Stimulated activated effector memory CD8-positive, alpha-beta T cell treated with anti-CD3 and anti-CD28 coated beads, Interleukin-12 subunit alpha, Interleukin-12 subunit beta, amount 100 ng/mL, for 72 hours (primary cell): ENCODE measurements around the gene PKN1.
A peak's percentile ranks its signal among the peaks of the same experiment; 100 is the strongest.

Experiments
- ATAC-seq: fragments of 150-1000 bp; cut with Tn5 transposase; 2 replicates; pipeline ENCODE4 v1.10.0; 2021
- DNase-seq, 2 donors: peaks; one replicate each; pipeline ENCODE4 v3.0.0; 2021 to 2022; ENCODE audit warnings: low spot score in 2 of 2
- H3K27ac Mint-ChIP-seq: one replicate; pipeline ENCODE4 v1.8.0; 2022; ENCODE audit warnings: mild to moderate bottlenecking, mixed read lengths
- H3K36me3 Mint-ChIP-seq: one replicate; pipeline ENCODE4 v1.8.0; 2022; ENCODE audit warnings: mild to moderate bottlenecking, mixed read lengths
- H3K4me1 Mint-ChIP-seq: one replicate; pipeline ENCODE4 v1.8.0; 2022; ENCODE audit warnings: mixed read lengths
- H3K4me3 Mint-ChIP-seq: one replicate; pipeline ENCODE4 v1.8.0; 2022; ENCODE audit warnings: mild to moderate bottlenecking, mixed read lengths
- H3K9me3 Mint-ChIP-seq: one replicate; pipeline ENCODE4 v1.8.0; 2022; ENCODE audit warnings: mixed read lengths

The PKN1 gene

GRCh38 chr19:14515501-14516047 lies 82.5 kb downstream of the PKN1 start:
- peak overlapping the region; percentile 90 for H3K4me3 Mint-ChIP-seq
- peaks cover 53% of the 10 kb centered on the region for H3K4me1 Mint-ChIP-seq
- peak overlapping the region; percentile 94 for H3K27ac Mint-ChIP-seq
- H3K9me3 Mint-ChIP-seq: no peaks in the 10 kb centered on the region
- ATAC-seq (no peak), DNase-seq (no peak)
- H3K36me3 Mint-ChIP-seq: peaks cover 86% of the 10 kb centered on the region

- ATAC-seq: no peak
- H3K4me1 Mint-ChIP-seq: peaks cover 49% of the 10 kb centered on the region
These were observed 83.0 kb downstream of the PKN1 start for GRCh38 chr19:14516048-14516534.

GRCh38 chr19:14516746-14517438 lies 83.8 kb downstream of the PKN1 start:
- Mint-ChIP-seq H3K9me3 (no peaks in the 10 kb centered on the region), H3K36me3 (peaks cover 74% of the 10 kb centered on the region), H3K4me3 (peak overlapping the region; percentile 90), H3K27ac (peak overlapping the region; percentile 94), H3K4me1 (peaks cover 51% of the 10 kb centered on the region)
- ATAC-seq (no peak), DNase-seq (peak in 1 of 2 donors; percentile 68)

More at GRCh38 chr19:14516048-14516534, 83.0 kb downstream of the PKN1 start:
- Mint-ChIP-seq H3K27ac (peak overlapping the region; percentile 94), H3K36me3 (peaks cover 81% of the 10 kb centered on the region), H3K4me3 (peak overlapping the region; percentile 90), H3K9me3 (no peaks in the 10 kb centered on the region)
- DNase-seq: no peak

- H3K4me3 Mint-ChIP-seq: peak overlapping the region; percentile 90
- DNase-seq: peak in 1 of 2 donors; percentile 28
- H3K9me3 Mint-ChIP-seq: no peaks in the 10 kb centered on the region
- peaks cover 77% of the 10 kb centered on the region for H3K36me3 Mint-ChIP-seq
- ATAC-seq: no peak
- peak overlapping the region; percentile 94 for H3K27ac Mint-ChIP-seq
- H3K4me1 Mint-ChIP-seq: peaks cover 57% of the 10 kb centered on the region
These were observed 84.3 kb downstream of the PKN1 start for GRCh38 chr19:14517446-14517839.

GRCh38 chr19:14517840-14518505 lies 84.9 kb downstream of the PKN1 start, which contains the start of gene DNAJB1:
Gene DNAJB1, minus strand, starts transcription at chr19:14518397. Its CDS starts 48 bp downstream, at chr19:14518349.
- DNase-seq (peak in 1 of 2 donors; percentile 77), ATAC-seq (peak; percentile 74)
- Mint-ChIP-seq H3K4me1 (peaks cover 62% of the 10 kb centered on the region), H3K27ac (peak within 1 kb of the TSS; percentile 94), H3K9me3 (no peaks in the 10 kb centered on the region), H3K4me3 (peak within 1 kb of the TSS; percentile 90), H3K36me3 (peaks cover 74% of the 10 kb centered on the region)

- H3K4me1 Mint-ChIP-seq: peaks cover 68% of the 10 kb centered on the region
- peak overlapping the region; percentile 90 for H3K4me3 Mint-ChIP-seq
- H3K36me3 Mint-ChIP-seq: peaks cover 60% of the 10 kb centered on the region
- no peaks in the 10 kb centered on the region for H3K9me3 Mint-ChIP-seq
- ATAC-seq (no peak), DNase-seq (no peak)
- H3K27ac Mint-ChIP-seq: peak overlapping the region; percentile 94
These were observed 86.2 kb downstream of the PKN1 start for GRCh38 chr19:14519245-14519859.

GRCh38 chr19:14519860-14520407 lies 86.8 kb downstream of the PKN1 start:
- Mint-ChIP-seq H3K9me3 (no peaks in the 10 kb centered on the region), H3K4me1 (peaks cover 62% of the 10 kb centered on the region), H3K36me3 (peaks cover 54% of the 10 kb centered on the region), H3K4me3 (peak overlapping the region; percentile 90), H3K27ac (peak overlapping the region; percentile 94)
- DNase-seq (no peak), ATAC-seq (no peak)

- peak overlapping the region; percentile 94 for H3K27ac Mint-ChIP-seq
These were observed 87.4 kb downstream of the PKN1 start for GRCh38 chr19:14520543-14520942.

More at GRCh38 chr19:14520543-14520942, 87.4 kb downstream of the PKN1 start:
- H3K9me3 Mint-ChIP-seq: no peaks in the 10 kb centered on the region
- DNase-seq (no peak), ATAC-seq (no peak)
- H3K36me3 Mint-ChIP-seq: peaks cover 48% of the 10 kb centered on the region
- H3K4me3 Mint-ChIP-seq: no peak overlapping the region
- peaks cover 56% of the 10 kb centered on the region for H3K4me1 Mint-ChIP-seq
